Renal cortex interstitium (tissue), 11 donors: ENCODE measurements around the gene PRLH. TPM values are rescaled to one million over a fixed set of nuclear protein-coding genes. Genes with fewer than 3 reads are reported as not detected.

Source experiments
- DNase-seq, 11 donors: peaks; one replicate each; pipeline ENCODE4 v3.0.0-alpha.2; 2013; ENCODE audit warnings: low read depth in 9 of 11, low spot score in 4 of 11; ENCODE audit errors: extremely low read depth in 1 of 11
- polyA plus RNA-seq, 3 donors: library from polyadenylated mRNA; unstranded; fragments of 120-200 nt; gene quantifications; one replicate each; pipeline ENCODE4 v1.2.1, GENCODE V29; 2013; ENCODE audit not compliant: insufficient read length in 3 of 3

Gene PRLH
- polyA plus RNA-seq, 3 donors, result not detected

GRCh38 chr2:237614151-237614720 is 47.9 kb downstream of the PRLH start:
- DNase-seq, result no peak

GRCh38 chr2:237615631-237616249 is 49.4 kb downstream of the PRLH start:
- DNase-seq, result no peak

GRCh38 chr2:237616373-237616733 is 50.0 kb downstream of the PRLH start:
- no peak for DNase-seq

Other genes with a start within 250 kb of the PRLH start
- gene COL6A3, start 152.4 kb upstream of the PRLH start, polyA plus RNA-seq, result 100 to 1,000 TPM; 210 to 278 (median 226) TPM
- 1 to 10 TPM; 1.2 to 4.3 (median 2.2) TPM for gene MLPH, start 79.3 kb upstream of the PRLH start, polyA plus RNA-seq
- gene RAB17, start 24.2 kb downstream of the PRLH start, polyA plus RNA-seq, result 10 to 100 TPM in 2 of 3 donors, 1 to 10 TPM in 1; 9.9 to 22.9 (median 10.1) TPM
- gene LRRFIP1, start 61.0 kb downstream of the PRLH start, polyA plus RNA-seq, result 100 to 1,000 TPM in 1 of 3 donors, 10 to 100 TPM in 2; 76.2 to 104 (median 94.4) TPM
- under 1 TPM; 0.53 to 0.70 (median 0.56) TPM for gene RBM44, start 232.2 kb downstream of the PRLH start, polyA plus RNA-seq